Spleen (tissue), 11 donors: ENCODE data around the gene MEAK7. TPM values are rescaled to one million over a fixed set of nuclear protein-coding genes. Genes with fewer than 3 reads are reported as not detected.
A peak's percentile ranks its signal among the peaks of the same experiment; 100 is the strongest.

Source experiments
- DNase-seq: peaks from one replicate; pipeline ENCODE4 v3.0.0-alpha.2; 2020
- H3K27ac ChIP-seq, 8 donors: fragments of 200-600 bp; sonication (generic) in 7 of 8; 1 replicate in 4 of 8; 2 replicates in 4 of 8; pipeline versions ENCODE4 v1.5.0 to v1.8.0; 2016 to 2021; ENCODE audit warnings: inconsistent platforms in 4 of 8, mild to moderate bottlenecking in 4 of 8, moderate library complexity in 1 of 8
- H3K27me3 ChIP-seq, 7 donors: fragments of 200-600 bp; sonication (generic) in 6 of 7; replicated peaks in 1 of 7; 1 replicate in 4 of 7; 2 replicates in 3 of 7; pipeline versions ENCODE4 v1.5.0 to v1.8.0; 2016 to 2021; ENCODE audit warnings: inconsistent platforms in 3 of 7, mild to moderate bottlenecking in 1 of 7
- H3K36me3 ChIP-seq, 6 donors: fragments of 200-600 bp; sonication (generic) in 5 of 6; 1 replicate in 4 of 6; 2 replicates in 2 of 6; pipeline versions ENCODE4 v1.5.0 to v1.8.0; 2016 to 2021; ENCODE audit warnings: inconsistent platforms in 2 of 6
- H3K4me1 ChIP-seq, 6 donors: fragments of 200-600 bp; sonication (generic) in 5 of 6; 1 replicate in 3 of 6; 2 replicates in 3 of 6; pipeline versions ENCODE4 v1.5.0 to v1.8.0; 2016 to 2021; ENCODE audit warnings: inconsistent platforms in 3 of 6
- H3K4me3 ChIP-seq, 8 donors: fragments of 200-600 bp; sonication (generic) in 7 of 8; 1 replicate in 4 of 8; 2 replicates in 4 of 8; pipeline versions ENCODE4 v1.5.0 to v1.8.0; 2016 to 2021; ENCODE audit warnings: inconsistent platforms in 4 of 8, mild to moderate bottlenecking in 4 of 8, moderate library complexity in 2 of 8
- H3K9me3 ChIP-seq, 8 donors: fragments of 200-600 bp; sonication (generic) in 7 of 8; 1 replicate in 4 of 8; 2 replicates in 4 of 8; pipeline versions ENCODE4 v1.5.0 to v1.8.0; 2016 to 2021; ENCODE audit warnings: inconsistent platforms in 4 of 8
- POLR2A ChIP-seq, 3 donors: fragments of 450-650 bp; IDR thresholded peaks; one replicate each; pipeline ENCODE4 v1.5.1; 2017; ENCODE audit warnings: antibody characterized with exemption in 3 of 3, mild to moderate bottlenecking in 1 of 3
- POLR2AphosphoS5 ChIP-seq, 3 donors: sonication (generic); formaldehyde crosslinking; IDR thresholded peaks; one replicate each; pipeline ENCODE4 v1.5.1; 2017; ENCODE audit warnings: antibody characterized with exemption in 3 of 3
- WGBS, 5 donors: extraction: QIAGEN DNeasy Blood & Tissue Kit in 3 of 5; methylation state at CpG; one replicate each; pipeline versions ENCODE4 v1.1.5 to v1.1.7; 2013 to 2018; 5-methylcytosine and 5-hydroxymethylcytosine counted together
- intact Hi-C: fragments of 100-400 bp; cut with DNase I; formaldehyde crosslinking; loops from one replicate; pipeline ENCODE4 v1.15.0; 2023; ENCODE audit warnings: low total_unique reads
- polyA plus RNA-seq, 3 donors: library from polyadenylated mRNA; stranded (reverse); fragments of 200-250 nt; gene quantifications; one replicate each; pipeline ENCODE4 v1.2.1, GENCODE V29; 2013
- total RNA-seq, 7 donors: library from RNA; depleted of rRNA in 3 of 7; stranded (reverse); fragments of >200 nt in 3 of 7; fragmentation: NEBNext Ultra II Directional in 4 of 7; extraction: Animal tissue kit (Norgen Biotek cat#: 25700) in 4 of 7; gene quantifications; one replicate each; pipeline versions ENCODE4 v1.1.0 to v1.2.1, GENCODE V29; 2016 to 2021
- TF ChIP-seq, protein P1 (sequence below), 11 experiments: fragments of 200-600 bp in 7 of 11; fragments of 450-650 bp in 4 of 11; sonication (generic) in 4 of 11; IDR thresholded peaks in 8 of 11; conservative IDR thresholded peaks in 3 of 11; 1 replicate in 7 of 11; 2 replicates in 4 of 11; pipeline versions ENCODE4 v1.4.0 to v1.8.0; 2016 to 2021; ENCODE audit warnings: antibody characterized with exemption in 11 of 11, inconsistent platforms in 4 of 11, mild to moderate bottlenecking in 1 of 11
- donor health status: healthy with polysubstance abuse.
- donor health status: DM: no; HTN: no; CAD: no; lungs with moderate emphysema.
- donor health status: DM: no; HTN: no; CAD: no.
- donor health status: Bipolar disorder and iron deficiency.
- donor health status: healthy.
- donor health status: DM: no; HTN: no; CAD: no.
- donor health status: DM: yes; HTN: yes; CAD: no.

MEAK7 gene
- total and polyA plus RNA-seq, 10 donors: 1.5 to 14.9 (median 10.2) TPM

DNA sequence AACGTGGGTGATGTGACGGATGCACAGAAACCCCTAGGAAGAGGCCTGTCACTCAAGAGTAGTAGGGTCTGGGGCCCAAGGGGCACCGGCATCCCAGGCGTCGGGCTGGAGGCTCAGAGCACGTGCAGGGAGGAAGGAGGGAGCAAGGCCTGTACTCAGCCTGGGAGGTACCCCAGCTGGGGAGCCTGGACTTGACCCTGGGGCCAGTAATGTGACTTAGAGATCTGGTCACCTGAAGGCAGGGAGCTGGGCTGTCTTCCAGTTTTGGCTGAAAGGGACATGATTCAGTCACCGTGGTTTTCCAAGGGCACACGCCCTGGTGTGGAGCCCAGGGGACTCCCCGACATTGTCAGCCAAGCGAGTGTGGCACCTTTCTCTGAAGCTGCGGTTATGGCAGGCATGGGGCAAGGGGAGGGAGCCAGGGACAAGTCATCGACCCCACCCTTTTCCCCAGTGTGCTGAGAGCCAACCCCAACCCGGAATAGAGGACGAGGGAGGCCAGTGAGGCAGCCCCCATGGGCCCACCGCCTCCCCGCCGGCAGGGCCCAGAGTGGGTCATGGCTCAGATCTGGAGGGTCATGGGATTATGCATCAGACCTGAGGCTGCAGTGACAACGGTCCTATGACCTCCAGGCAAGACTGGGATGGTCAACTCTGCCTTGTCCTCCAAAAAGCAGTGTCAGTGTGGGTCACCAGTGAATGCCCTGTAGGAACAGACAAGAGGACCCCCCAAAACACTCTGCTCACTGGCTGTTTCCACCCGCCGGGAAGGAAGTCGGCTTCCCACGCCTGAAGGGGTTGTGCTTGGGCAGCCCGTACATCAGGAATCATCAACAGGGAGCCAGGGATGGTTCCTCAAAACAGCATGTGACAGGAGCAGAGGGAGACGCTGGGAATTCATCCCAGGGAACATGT lies 41.9 kb downstream of the MEAK7 start:
- H3K27ac ChIP-seq: no peak overlapping the region
- 80 to 90% (median 87%) methylated on average over 24 of the region's 24 CpGs for WGBS, 5 donors
- H3K27me3 ChIP-seq: no peaks in the 10 kb centered on the region
- H3K4me1 ChIP-seq: peaks cover 0 to 10% (median 3%) of the 10 kb centered on the region in 6 donors
- no peak overlapping the region for H3K4me3 ChIP-seq
- no peak for TF ChIP-seq POLR2A (IDR thresholded peaks at IDR 0.05)
- no peak for TF ChIP-seq POLR2AphosphoS5 (IDR thresholded peaks at IDR 0.05)
- TF ChIP-seq, protein P1, sequence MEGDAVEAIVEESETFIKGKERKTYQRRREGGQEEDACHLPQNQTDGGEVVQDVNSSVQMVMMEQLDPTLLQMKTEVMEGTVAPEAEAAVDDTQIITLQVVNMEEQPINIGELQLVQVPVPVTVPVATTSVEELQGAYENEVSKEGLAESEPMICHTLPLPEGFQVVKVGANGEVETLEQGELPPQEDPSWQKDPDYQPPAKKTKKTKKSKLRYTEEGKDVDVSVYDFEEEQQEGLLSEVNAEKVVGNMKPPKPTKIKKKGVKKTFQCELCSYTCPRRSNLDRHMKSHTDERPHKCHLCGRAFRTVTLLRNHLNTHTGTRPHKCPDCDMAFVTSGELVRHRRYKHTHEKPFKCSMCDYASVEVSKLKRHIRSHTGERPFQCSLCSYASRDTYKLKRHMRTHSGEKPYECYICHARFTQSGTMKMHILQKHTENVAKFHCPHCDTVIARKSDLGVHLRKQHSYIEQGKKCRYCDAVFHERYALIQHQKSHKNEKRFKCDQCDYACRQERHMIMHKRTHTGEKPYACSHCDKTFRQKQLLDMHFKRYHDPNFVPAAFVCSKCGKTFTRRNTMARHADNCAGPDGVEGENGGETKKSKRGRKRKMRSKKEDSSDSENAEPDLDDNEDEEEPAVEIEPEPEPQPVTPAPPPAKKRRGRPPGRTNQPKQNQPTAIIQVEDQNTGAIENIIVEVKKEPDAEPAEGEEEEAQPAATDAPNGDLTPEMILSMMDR (IDR thresholded peaks at IDR 0.05 in 8 of 11, conservative IDR thresholded peaks at IDR 0.05 in 3 of 11): no peak
- intact Hi-C loops: no loop called here
- peaks cover 0 to 77% (median 8%) of the 10 kb centered on the region in 6 donors for H3K36me3 ChIP-seq
- peaks cover under 1 to 17% (median 13%) of the 10 kb centered on the region in 8 donors for H3K9me3 ChIP-seq
- peak; percentile 56 for DNase-seq

DNA sequence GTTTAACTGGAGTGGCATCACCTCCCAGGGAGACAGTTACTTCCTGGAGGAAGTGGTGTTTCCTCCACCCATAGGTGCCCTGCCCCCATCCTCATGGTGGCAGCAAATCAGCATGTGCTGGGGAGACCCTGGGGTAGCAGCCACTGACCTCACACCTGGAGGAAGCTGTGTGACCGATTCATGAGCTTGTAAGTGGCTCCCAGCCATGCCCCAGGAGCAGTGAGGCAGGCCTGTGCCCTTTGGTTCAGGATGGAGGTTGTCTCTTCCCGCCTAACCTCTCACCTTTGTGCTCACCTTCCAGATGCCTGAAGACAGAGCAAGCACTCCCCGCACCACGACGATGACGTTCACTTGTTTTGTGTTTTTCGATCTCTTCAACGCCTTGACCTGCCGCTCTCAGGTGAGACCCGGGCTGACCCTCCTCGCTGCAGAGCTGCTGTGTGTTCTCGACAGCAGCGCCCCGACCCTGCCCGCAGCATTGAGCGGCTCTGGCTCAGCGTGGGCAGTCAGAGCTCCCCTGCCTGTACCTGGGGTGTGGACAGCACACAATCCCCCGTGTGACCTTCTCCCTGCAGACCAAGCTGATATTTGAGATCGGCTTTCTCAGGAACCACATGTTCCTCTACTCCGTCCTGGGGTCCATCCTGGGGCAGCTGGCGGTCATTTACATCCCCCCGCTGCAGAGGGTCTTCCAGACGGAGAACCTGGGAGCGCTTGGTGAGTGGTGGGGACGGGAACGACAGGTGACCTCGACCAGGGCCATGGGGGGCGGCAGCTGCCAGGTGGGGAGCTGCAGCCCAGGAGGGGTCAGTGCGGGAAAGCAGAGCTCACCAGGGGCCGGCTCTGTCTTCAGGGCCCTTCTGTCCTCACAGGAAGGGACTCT lies 42.8 kb downstream of the MEAK7 start:
- TF ChIP-seq, protein P1 (IDR thresholded peaks at IDR 0.05 in 8 of 11, conservative IDR thresholded peaks at IDR 0.05 in 3 of 11): no peak
- TF ChIP-seq POLR2A (IDR thresholded peaks at IDR 0.05): no peak
- TF ChIP-seq POLR2AphosphoS5 (IDR thresholded peaks at IDR 0.05): no peak
- Histone ChIP-seq H3K4me3 (no peak overlapping the region), H3K4me1 (peaks cover 0 to 10% (median 3%) of the 10 kb centered on the region in 6 donors), H3K27ac (no peak overlapping the region), H3K27me3 (no peaks in the 10 kb centered on the region), H3K36me3 (peaks cover 0 to 68% (median 2%) of the 10 kb centered on the region in 6 donors), H3K9me3 (peaks cover 0 to 8% (median 4%) of the 10 kb centered on the region in 8 donors)
- intact Hi-C loops: no loop called here
- WGBS, 5 donors: 91 to 95% (median 94%) methylated on average over 29 to 30 of the region's 30 CpGs
- peak; percentile 54 for DNase-seq

DNA sequence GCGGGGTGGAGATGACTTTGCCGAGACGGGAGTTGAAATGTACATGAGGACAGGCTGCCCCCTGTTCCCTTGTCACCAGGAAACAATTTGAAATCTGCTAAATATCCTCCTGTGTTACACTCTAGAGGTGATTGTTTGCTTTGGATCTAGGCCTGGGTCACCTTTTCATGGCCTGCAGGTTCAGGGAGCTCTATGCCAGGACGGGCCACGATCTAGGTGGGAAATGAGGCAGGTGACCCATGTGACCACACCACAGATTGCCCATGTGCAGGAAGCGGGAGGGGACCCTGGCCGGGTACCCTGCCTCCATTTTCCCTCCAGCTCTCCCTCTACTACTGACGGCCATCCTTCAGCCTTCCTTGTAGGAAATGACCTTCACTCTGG lies 43.4 kb downstream of the MEAK7 start:
- H3K27me3 ChIP-seq: no peaks in the 10 kb centered on the region
- TF ChIP-seq POLR2A (IDR thresholded peaks at IDR 0.05) (no peak), POLR2AphosphoS5 (IDR thresholded peaks at IDR 0.05) (no peak)
- TF ChIP-seq, protein P1 (IDR thresholded peaks at IDR 0.05 in 8 of 11, conservative IDR thresholded peaks at IDR 0.05 in 3 of 11): no peak
- H3K27ac ChIP-seq: no peak overlapping the region
- peaks cover 0 to 66% (median 0%) of the 10 kb centered on the region in 6 donors for H3K36me3 ChIP-seq
- WGBS, 5 donors: 74 to 83% (median 78%) methylated on average over 8 of the region's 8 CpGs
- H3K9me3 ChIP-seq: peaks cover 0 to 1% (median 0%) of the 10 kb centered on the region in 8 donors
- peak; percentile 21 for DNase-seq
- intact Hi-C loops: no loop called here
- H3K4me1 ChIP-seq: peaks cover 0 to 10% (median 3%) of the 10 kb centered on the region in 6 donors
- no peak overlapping the region for H3K4me3 ChIP-seq
